ENCODE measurements around the gene SNX20. TPM values are rescaled to one million over a fixed set of nuclear protein-coding genes. Genes with fewer than 3 reads are reported as not detected.
A peak's percentile ranks its signal among the peaks of the same experiment; 100 is the strongest.

The SNX20 gene
- total RNA-seq, 1 experiment from 2014 or later = not detected

GRCh38 chr16:50645563-50646220 is 35.4 kb downstream of the SNX20 start:
- no peak for DNase-seq (ENCODE audit: low read depth, low spot score)
- in situ Hi-C loops (cut with HindIII; ENCODE audit: low pct_unique_long_range_greater_than_20kb, low sequenced_read_pairs) = no loop called here

- peak; percentile 43 for DNase-seq (ENCODE audit: low read depth, low spot score)
- in situ Hi-C loops (cut with HindIII; ENCODE audit: low pct_unique_long_range_greater_than_20kb, low sequenced_read_pairs) = no loop called here
Measured at GRCh38 chr16:50644729-50645128, 36.4 kb downstream of the SNX20 start.

- no peak for DNase-seq (ENCODE audit: low read depth, low spot score)
- in situ Hi-C loops (cut with HindIII; ENCODE audit: low pct_unique_long_range_greater_than_20kb, low sequenced_read_pairs) = no loop called here
Measured at GRCh38 chr16:50644245-50644644, 36.9 kb downstream of the SNX20 start.

- in situ Hi-C loops (cut with HindIII; ENCODE audit: low pct_unique_long_range_greater_than_20kb, low sequenced_read_pairs) = no loop called here
- DNase-seq (ENCODE audit: low read depth, low spot score) = no peak
Measured at GRCh38 chr16:50643192-50643591, 37.9 kb downstream of the SNX20 start.

- in situ Hi-C loops (cut with HindIII; ENCODE audit: low pct_unique_long_range_greater_than_20kb, low sequenced_read_pairs) = no loop called here
- DNase-seq (ENCODE audit: low read depth, low spot score) = no peak
Measured at GRCh38 chr16:50642349-50642748, 38.8 kb downstream of the SNX20 start.

- DNase-seq (ENCODE audit: low read depth, low spot score) = no peak
- in situ Hi-C loops (cut with HindIII; ENCODE audit: low pct_unique_long_range_greater_than_20kb, low sequenced_read_pairs) = no loop called here
Measured at GRCh38 chr16:50641818-50642187, 39.3 kb downstream of the SNX20 start.

GRCh38 chr16:50640919-50641817 is 39.9 kb downstream of the SNX20 start:
- DNase-seq (ENCODE audit: low read depth, low spot score) = no peak
- in situ Hi-C loops (cut with HindIII; ENCODE audit: low pct_unique_long_range_greater_than_20kb, low sequenced_read_pairs) = no loop called here

GRCh38 chr16:50640391-50640790 is 40.7 kb downstream of the SNX20 start:
- in situ Hi-C loops (cut with HindIII; ENCODE audit: low pct_unique_long_range_greater_than_20kb, low sequenced_read_pairs) = no loop called here
- DNase-seq (ENCODE audit: low read depth, low spot score) = no peak

- in situ Hi-C loops (cut with HindIII; ENCODE audit: low pct_unique_long_range_greater_than_20kb, low sequenced_read_pairs) = no loop called here
- no peak for DNase-seq (ENCODE audit: low read depth, low spot score)
Measured at GRCh38 chr16:50638816-50639670, 42.1 kb downstream of the SNX20 start.

GRCh38 chr16:50637716-50638602 is 43.2 kb downstream of the SNX20 start:
- DNase-seq (ENCODE audit: low read depth, low spot score) = no peak
- in situ Hi-C loops (cut with HindIII; ENCODE audit: low pct_unique_long_range_greater_than_20kb, low sequenced_read_pairs) = no loop called here

GRCh38 chr16:50636753-50637374 is 44.2 kb downstream of the SNX20 start:
- in situ Hi-C loops (cut with HindIII; ENCODE audit: low pct_unique_long_range_greater_than_20kb, low sequenced_read_pairs) = no loop called here
- DNase-seq (ENCODE audit: low read depth, low spot score) = no peak

GRCh38 chr16:50635505-50636392 is 45.4 kb downstream of the SNX20 start:
- DNase-seq (ENCODE audit: low read depth, low spot score) = no peak

GRCh38 chr16:50634947-50635346 is 46.2 kb downstream of the SNX20 start:
- DNase-seq (ENCODE audit: low read depth, low spot score) = no peak
- in situ Hi-C loops (cut with HindIII; ENCODE audit: low pct_unique_long_range_greater_than_20kb, low sequenced_read_pairs) = no loop called here

More at GRCh38 chr16:50635505-50636392, 45.4 kb downstream of the SNX20 start:
- in situ Hi-C loops (cut with HindIII; ENCODE audit: low pct_unique_long_range_greater_than_20kb, low sequenced_read_pairs) = no loop called here

GRCh38 chr16:50634090-50634489 is 47.0 kb downstream of the SNX20 start:
- in situ Hi-C loops (cut with HindIII; ENCODE audit: low pct_unique_long_range_greater_than_20kb, low sequenced_read_pairs) = no loop called here

GRCh38 chr16:50632927-50633800 is 47.9 kb downstream of the SNX20 start:
- in situ Hi-C loops (cut with HindIII; ENCODE audit: low pct_unique_long_range_greater_than_20kb, low sequenced_read_pairs) = no loop called here
- no peak for DNase-seq (ENCODE audit: low read depth, low spot score)

More at GRCh38 chr16:50634090-50634489, 47.0 kb downstream of the SNX20 start:
- DNase-seq (ENCODE audit: low read depth, low spot score) = no peak

Data from SK-MEL-5 (cell line).